IMR-90 (cell line): ENCODE data around the gene ASRGL1. TPM values are rescaled to one million over a fixed set of nuclear protein-coding genes. Genes with fewer than 3 reads are reported as not detected.

ENCODE experiments used
- ATAC-seq: fragments of 200-7000 bp; cut with Tn5 transposase; 2 replicates; pipeline ENCODE4 v1.9.1; 2020; ENCODE audit warnings: low read depth, mild to moderate bottlenecking, moderate library complexity
- BruUV-seq: library from RNA; stranded (reverse); fragments of 400-500 nt; replicated peaks from 2 replicates; lab custom pipeline; 2021; lab: Mats Ljungman, UMichigan
- CTCF ChIA-PET: fragments of 300-600 bp; formaldehyde crosslinking; extraction: SDS; loops from one replicate; lab custom pipeline; 2021; ENCODE audit warnings: antibody characterized with exemption; lab: Yijun Ruan, JAX
- POLR2A ChIA-PET: fragments of 300-600 bp; sonication (Branson Sonifier 250); formaldehyde crosslinking; loops from one replicate; lab custom pipeline; 2022; ENCODE audit warnings: antibody characterized with exemption; ENCODE audit not compliant: unreplicated experiment; lab: Charles Lee
- DNase-seq: peaks from one replicate; pipeline ENCODE4 v3.0.0; 2013
- H2AFZ ChIP-seq: replicated peaks from 2 replicates; pipeline ENCODE3; 2013; ENCODE audit warnings: low read length, mild to moderate bottlenecking; ENCODE audit not compliant: poor library complexity
- H2AK5ac ChIP-seq: 2 replicates; pipeline ENCODE4 v1.6.1; 2013; ENCODE audit warnings: low read depth, low read length, inconsistent platforms
- H2AK9ac ChIP-seq: replicated peaks from 2 replicates; pipeline ENCODE3; 2013; ENCODE audit warnings: mild to moderate bottlenecking, low read depth, low read length, moderate library complexity; ENCODE audit not compliant: poor library complexity
- H2BK120ac ChIP-seq: 2 replicates; pipeline ENCODE4 v1.6.1; 2013; ENCODE audit warnings: low read depth, low read length, inconsistent platforms
- H2BK15ac ChIP-seq: 3 replicates; pipeline ENCODE4 v1.6.1; 2013; ENCODE audit warnings: low read depth, low read length, inconsistent platforms
- H2BK20ac ChIP-seq: 2 replicates; pipeline ENCODE4 v1.6.1; 2013; ENCODE audit warnings: low read depth, mild to moderate bottlenecking, inconsistent platforms, low read length, moderate library complexity
- H2BK5ac ChIP-seq: 2 replicates; pipeline ENCODE4 v1.6.1; 2013; ENCODE audit warnings: mild to moderate bottlenecking, low read depth, low read length, inconsistent platforms; ENCODE audit not compliant: poor library complexity, severe bottlenecking
- H3K14ac ChIP-seq: replicated peaks from 2 replicates; pipeline ENCODE4 v1.6.1; 2013; ENCODE audit warnings: low read depth, low read length, inconsistent platforms
- H3K18ac ChIP-seq: 2 replicates; pipeline ENCODE4 v1.6.1; 2013; ENCODE audit warnings: low read depth, low read length, control low read depth
- H3K23ac ChIP-seq: 2 replicates; pipeline ENCODE4 v1.6.1; 2013; ENCODE audit warnings: low read depth, low read length, inconsistent platforms
- H3K27ac ChIP-seq: 2 replicates; pipeline ENCODE4 v1.5.1; 2013; ENCODE audit warnings: mild to moderate bottlenecking, control low read depth, low read length; ENCODE audit not compliant: insufficient read depth
- H3K27me3 ChIP-seq: 2 replicates; pipeline ENCODE4 v1.6.1; 2013; ENCODE audit warnings: low read length; ENCODE audit not compliant: control insufficient read depth, insufficient read depth
- H3K36me3 ChIP-seq: 2 replicates; pipeline ENCODE4 v1.6.1; 2013; ENCODE audit warnings: low read length, mixed read lengths; ENCODE audit not compliant: control insufficient read depth, insufficient read depth
- H3K4ac ChIP-seq: 2 replicates; pipeline ENCODE4 v1.6.1; 2013; ENCODE audit warnings: low read depth, low read length, inconsistent platforms
- H3K4me1 ChIP-seq: 2 replicates; pipeline ENCODE4 v1.6.1; 2013; ENCODE audit warnings: low read length, mixed read lengths; ENCODE audit not compliant: control insufficient read depth, insufficient read depth
- H3K4me2 ChIP-seq: 2 replicates; pipeline ENCODE4 v1.6.1; 2013; ENCODE audit warnings: low read depth, mild to moderate bottlenecking, control low read depth, low read length, moderate library complexity
- H3K4me3 ChIP-seq: 2 replicates; pipeline ENCODE4 v1.5.1; 2013; ENCODE audit warnings: low read depth, mild to moderate bottlenecking, control low read depth, low read length, moderate library complexity; ENCODE audit not compliant: insufficient read depth
- H3K56ac ChIP-seq: 2 replicates; pipeline ENCODE4 v1.6.1; 2013; ENCODE audit warnings: low read length, inconsistent platforms; ENCODE audit not compliant: insufficient read depth; ENCODE audit errors: extremely low read depth
- H3K79me1 ChIP-seq, 2 experiments: 2 replicates each; pipeline ENCODE4 v1.6.1; 2013; ENCODE audit warnings: low read length in 2 of 2, inconsistent platforms in 1 of 2, low read depth in 1 of 2
- H3K9ac ChIP-seq: 2 replicates; pipeline ENCODE4 v1.6.1; 2013; ENCODE audit warnings: low read depth, low read length, control low read depth
- H3K9me1 ChIP-seq: 2 replicates; pipeline ENCODE4 v1.6.1; 2013; ENCODE audit warnings: low read length, inconsistent platforms; ENCODE audit not compliant: insufficient read depth
- H3K9me3 ChIP-seq: 2 replicates; pipeline ENCODE4 v1.6.1; 2013; ENCODE audit warnings: low read length; ENCODE audit not compliant: control insufficient read depth, insufficient read depth
- H4K20me1 ChIP-seq: 2 replicates; pipeline ENCODE4 v1.6.1; 2013; ENCODE audit warnings: low read length, inconsistent platforms; ENCODE audit not compliant: insufficient read depth
- H4K5ac ChIP-seq: 2 replicates; pipeline ENCODE4 v1.6.1; 2013; ENCODE audit warnings: mild to moderate bottlenecking, low read depth, low read length, control low read depth
- H4K8ac ChIP-seq, 2 experiments: 2 replicates each; pipeline ENCODE4 v1.6.1; 2013; ENCODE audit warnings: low read depth in 2 of 2, low read length in 2 of 2, control low read depth in 1 of 2, inconsistent platforms in 1 of 2
- H4K91ac ChIP-seq: 2 replicates; pipeline ENCODE4 v1.6.1; 2013; ENCODE audit warnings: low read depth, low read length, inconsistent platforms; ENCODE audit not compliant: insufficient read depth
- BHLHE40 ChIP-seq: fragments of 150-350 bp; IDR thresholded peaks from 2 replicates; pipeline ENCODE4 v1.6.1; 2016; ENCODE audit warnings: mild to moderate bottlenecking, low read depth, low read length
- CEBPB ChIP-seq: IDR thresholded peaks from 2 replicates; pipeline ENCODE4 v1.6.1; 2012; ENCODE audit warnings: low read depth, low read length, improper control_type of control experiment
- FOS ChIP-seq: fragments of 150-350 bp; IDR thresholded peaks from 2 replicates; pipeline ENCODE4 v1.6.1; 2016; ENCODE audit warnings: low read depth, low read length
- MAFK ChIP-seq: IDR thresholded peaks from 2 replicates; pipeline ENCODE4 v1.6.1; 2012; ENCODE audit warnings: low read depth, low read length, improper control_type of control experiment
- NFE2L2 ChIP-seq: fragments of 150-350 bp; IDR thresholded peaks from 2 replicates; pipeline ENCODE4 v1.6.1; 2016; ENCODE audit warnings: low read depth, mild to moderate bottlenecking, low read length
- RAD21 ChIP-seq: IDR thresholded peaks from 2 replicates; pipeline ENCODE4 v1.6.1; 2012; ENCODE audit warnings: low read length, improper control_type of control experiment
- WGBS, 2 experiments: methylation state at CpG; one replicate each; pipeline versions ENCODE4 v1.1.5 to v1.1.7; 2013; ENCODE audit warnings: missing lambda C conversion rate in 2 of 2; ENCODE audit not compliant: insufficient read length in 1 of 2; ENCODE audit errors: extremely low coverage in 2 of 2; 5-methylcytosine and 5-hydroxymethylcytosine counted together
- dilution Hi-C: fragments of 300-500 bp; cut with HindIII; formaldehyde crosslinking; loops from one replicate; pipeline ENCODE4 v1.14.3; 2018; ENCODE audit warnings: low sequenced_read_pairs; ENCODE audit not compliant: unreplicated experiment
- in situ Hi-C: fragments of 300-500 bp; cut with MboI; formaldehyde crosslinking; loops from 3 replicates; pipeline ENCODE4 v1.14.3; 2019; ENCODE audit warnings: low sequenced_read_pairs, inconsistent platforms, mixed read lengths
- intact Hi-C: fragments of 100-400 bp; cut with micrococcal nuclease; formaldehyde crosslinking; loops from 2 replicates; pipeline ENCODE4 v1.10.0; 2022
- polyA plus RNA-seq, 3 experiments: library from polyadenylated mRNA; depleted of rRNA; stranded (reverse); fragments of >200 nt; gene quantifications; 2 replicates each; pipeline ENCODE4 v1.2.3, GENCODE V29; 2012; ENCODE audit warnings: low replicate concordance in 1 of 3
- total RNA-seq: library from RNA; depleted of rRNA; stranded (reverse); fragments of >200 nt; gene quantifications from 2 replicates; pipeline ENCODE4 v1.2.3, GENCODE V29; 2012
- TF ChIP-seq, protein P1 (sequence below): conservative IDR thresholded peaks from 2 replicates; pipeline ENCODE4 v1.5.1; 2012; ENCODE audit warnings: mild to moderate bottlenecking, low read depth, low read length, improper control_type of control experiment

ASRGL1 gene
- total and polyA plus RNA-seq, 2 of the 4 experiments (the other 2 are of a cell fraction): 0.72 TPM; not detected in 1

GRCh38 chr11:62439785-62440602, 102.7 kb downstream of the ASRGL1 start:
- Histone ChIP-seq H3K56ac (peak overlapping the region; percentile 57; the same call in 1 of the 2 replicates), H4K91ac (peak overlapping the region; percentile 90), H3K14ac (peak overlapping the region; percentile 87), H4K5ac (peak overlapping the region; percentile 45), H3K4me1 (peaks cover 21% of the 10 kb centered on the region), H3K27me3 (no peaks in the 10 kb centered on the region), H3K9me3 (no peaks in the 10 kb centered on the region), H2BK15ac (peak overlapping the region; percentile 61), H3K9me1 (peaks cover 19% of the 10 kb centered on the region), H3K4ac (peak overlapping the region; percentile 94), H3K23ac (peak overlapping the region; percentile 89), H2BK120ac (peak overlapping the region; percentile 96), H4K8ac (peak overlapping the region; percentile 76 to 91), H2AK5ac (peak overlapping the region; percentile 97), H2BK5ac (peak overlapping the region; percentile 38), H3K36me3 (no peaks in the 10 kb centered on the region), H3K18ac (peak overlapping the region; percentile 56), H3K4me2 (no peak overlapping the region; the same call in 1 of the 2 replicates), H3K27ac (peak overlapping the region; percentile 55), H3K4me3 (no peak overlapping the region), H4K20me1 (no peaks in the 10 kb centered on the region), H2AFZ (peak overlapping the region; percentile 96), H3K9ac (peak overlapping the region; percentile 10; the same call in 1 of the 2 replicates), H3K79me1 (peaks cover 0 to 28% of the 10 kb centered on the region in 2 experiments; a peak in 3 of 4 replicates), H2BK20ac (peak overlapping the region; percentile 80), H2AK9ac (peak overlapping the region; percentile 83)
- dilution Hi-C loops: no loop called here
- ATAC-seq: peak; percentile 28
- intact Hi-C loops: no loop called here
- in situ Hi-C loops: no loop called here
- BruUV-seq: no TSS peak
- DNase-seq: peak; percentile 77
- ChIA-PET POLR2A (interaction anchor here (0.7 to 1.0 kb wide), 2 partner anchors 15 to 135 kb away, joined by 3 to 5 read pairs; no protein-coding TSS in a partner anchor), CTCF (interaction anchor here (1.7 kb wide), 1 partner anchor 15 kb away, joined by 4 read pairs; no protein-coding TSS in a partner anchor)
- 0 out of 2 replicates have a peak, but pooled peaks have one; percentile 5 for TF ChIP-seq RAD21
- TF ChIP-seq, protein P1, sequence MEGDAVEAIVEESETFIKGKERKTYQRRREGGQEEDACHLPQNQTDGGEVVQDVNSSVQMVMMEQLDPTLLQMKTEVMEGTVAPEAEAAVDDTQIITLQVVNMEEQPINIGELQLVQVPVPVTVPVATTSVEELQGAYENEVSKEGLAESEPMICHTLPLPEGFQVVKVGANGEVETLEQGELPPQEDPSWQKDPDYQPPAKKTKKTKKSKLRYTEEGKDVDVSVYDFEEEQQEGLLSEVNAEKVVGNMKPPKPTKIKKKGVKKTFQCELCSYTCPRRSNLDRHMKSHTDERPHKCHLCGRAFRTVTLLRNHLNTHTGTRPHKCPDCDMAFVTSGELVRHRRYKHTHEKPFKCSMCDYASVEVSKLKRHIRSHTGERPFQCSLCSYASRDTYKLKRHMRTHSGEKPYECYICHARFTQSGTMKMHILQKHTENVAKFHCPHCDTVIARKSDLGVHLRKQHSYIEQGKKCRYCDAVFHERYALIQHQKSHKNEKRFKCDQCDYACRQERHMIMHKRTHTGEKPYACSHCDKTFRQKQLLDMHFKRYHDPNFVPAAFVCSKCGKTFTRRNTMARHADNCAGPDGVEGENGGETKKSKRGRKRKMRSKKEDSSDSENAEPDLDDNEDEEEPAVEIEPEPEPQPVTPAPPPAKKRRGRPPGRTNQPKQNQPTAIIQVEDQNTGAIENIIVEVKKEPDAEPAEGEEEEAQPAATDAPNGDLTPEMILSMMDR: 0 out of 2 replicates have a peak, but pooled peaks have one; percentile 13
- no peak for TF ChIP-seq NFE2L2
- no peak for TF ChIP-seq FOS
- TF ChIP-seq CEBPB: peak; percentile 48; the same call in 1 of the 2 replicates
- no peak for TF ChIP-seq BHLHE40
- no peak for TF ChIP-seq MAFK
- WGBS, 2 experiments: 71% methylated on average over 9 of the region's 23 CpGs; no CpG with 5 or more reads in 1 of the 2 experiments
